ENCODE data around the gene HPCAL1.

HPCAL1 gene

DNA sequence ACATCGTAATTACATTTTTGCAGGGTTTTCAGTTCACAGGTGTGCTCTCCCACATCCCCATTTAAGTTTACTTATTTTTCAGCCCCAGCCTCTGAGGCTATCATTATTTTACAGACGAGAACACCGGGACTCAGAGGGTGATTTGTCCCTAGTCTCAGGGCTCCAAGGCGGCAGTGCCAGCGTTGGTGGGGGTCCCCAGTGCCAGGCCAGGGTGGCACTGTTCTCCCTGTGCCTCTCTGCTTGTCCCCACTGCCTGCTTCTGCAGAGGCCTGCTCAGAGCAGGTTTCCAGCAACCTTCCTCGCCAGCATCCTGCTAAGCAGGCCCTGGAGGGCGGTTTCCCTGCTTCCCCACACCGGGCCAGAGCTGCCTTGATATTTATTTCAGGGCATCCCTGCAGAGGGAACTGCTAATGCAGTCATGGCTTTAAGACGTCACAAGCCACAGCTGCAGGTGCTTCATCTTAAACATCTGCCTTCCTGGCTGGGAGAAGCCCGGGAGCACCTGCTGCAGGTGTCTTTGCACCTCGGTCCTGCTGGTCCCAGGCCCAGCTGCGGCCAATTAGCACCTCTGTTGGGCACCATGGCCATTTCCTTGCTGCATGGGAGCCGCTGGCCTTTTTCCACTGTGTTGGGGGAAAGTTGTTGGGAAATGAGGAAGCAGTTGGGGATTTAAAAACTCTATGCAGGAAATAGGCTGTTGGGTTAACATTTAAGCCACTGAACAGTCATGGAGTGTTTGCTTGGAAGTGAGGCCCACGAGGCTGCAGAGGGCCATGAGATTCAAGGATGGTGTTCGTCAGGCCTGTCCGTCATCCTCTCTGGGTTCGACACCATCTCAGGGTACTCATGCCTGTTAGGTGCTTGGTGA is 22.8 kb downstream of the HPCAL1 start:
- TF ChIP-seq, protein P1, sequence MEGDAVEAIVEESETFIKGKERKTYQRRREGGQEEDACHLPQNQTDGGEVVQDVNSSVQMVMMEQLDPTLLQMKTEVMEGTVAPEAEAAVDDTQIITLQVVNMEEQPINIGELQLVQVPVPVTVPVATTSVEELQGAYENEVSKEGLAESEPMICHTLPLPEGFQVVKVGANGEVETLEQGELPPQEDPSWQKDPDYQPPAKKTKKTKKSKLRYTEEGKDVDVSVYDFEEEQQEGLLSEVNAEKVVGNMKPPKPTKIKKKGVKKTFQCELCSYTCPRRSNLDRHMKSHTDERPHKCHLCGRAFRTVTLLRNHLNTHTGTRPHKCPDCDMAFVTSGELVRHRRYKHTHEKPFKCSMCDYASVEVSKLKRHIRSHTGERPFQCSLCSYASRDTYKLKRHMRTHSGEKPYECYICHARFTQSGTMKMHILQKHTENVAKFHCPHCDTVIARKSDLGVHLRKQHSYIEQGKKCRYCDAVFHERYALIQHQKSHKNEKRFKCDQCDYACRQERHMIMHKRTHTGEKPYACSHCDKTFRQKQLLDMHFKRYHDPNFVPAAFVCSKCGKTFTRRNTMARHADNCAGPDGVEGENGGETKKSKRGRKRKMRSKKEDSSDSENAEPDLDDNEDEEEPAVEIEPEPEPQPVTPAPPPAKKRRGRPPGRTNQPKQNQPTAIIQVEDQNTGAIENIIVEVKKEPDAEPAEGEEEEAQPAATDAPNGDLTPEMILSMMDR (IDR thresholded peaks at IDR 0.05; ENCODE audit: control extremely low read depth, extremely low read depth, low read depth, missing control alignments), result no peak
- CTCF ChIA-PET, result interaction anchor here (1.4 kb wide), 1 partner anchor 109 kb away, joined by 3 read pairs; no protein-coding TSS in a partner anchor
- no peak for DNase-seq (ENCODE audit: extremely low spot score)
- POLR2A ChIA-PET, result no interaction called here

DNA sequence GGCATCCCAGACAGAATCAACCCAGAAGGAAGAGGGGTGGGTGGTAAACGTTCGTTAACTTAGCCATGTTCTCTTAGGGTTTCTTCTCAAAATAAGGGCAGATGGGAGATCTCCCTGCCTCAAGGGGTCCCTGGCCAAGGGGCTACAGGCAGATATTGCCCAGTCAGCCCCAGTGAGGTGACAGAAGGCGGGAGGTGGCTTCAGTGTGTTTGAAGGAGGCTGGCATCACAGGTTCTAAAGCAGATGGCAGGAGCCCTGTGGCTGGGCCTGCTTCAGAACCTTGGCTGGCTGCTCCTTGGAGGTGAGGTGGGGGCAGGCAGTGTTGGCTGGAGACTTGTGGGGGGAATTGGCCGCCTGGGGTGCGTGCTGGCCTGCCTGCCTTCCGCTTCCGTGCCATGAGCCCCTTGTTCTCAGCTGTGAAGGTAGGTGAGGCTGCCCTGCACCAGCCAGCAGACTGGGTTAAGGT is 23.5 kb downstream of the HPCAL1 start:
- no peak for DNase-seq (ENCODE audit: extremely low spot score)
- ChIA-PET CTCF (interaction anchor here (1.5 to 4.2 kb wide), 2 partner anchors 22 to 83 kb away, joined by 8 to 24 read pairs; partner anchors contain the start of gene HPCAL1), POLR2A (no interaction called here)
- TF ChIP-seq, protein P1 (IDR thresholded peaks at IDR 0.05; ENCODE audit: control extremely low read depth, extremely low read depth, low read depth, missing control alignments), result no peak

DNA sequence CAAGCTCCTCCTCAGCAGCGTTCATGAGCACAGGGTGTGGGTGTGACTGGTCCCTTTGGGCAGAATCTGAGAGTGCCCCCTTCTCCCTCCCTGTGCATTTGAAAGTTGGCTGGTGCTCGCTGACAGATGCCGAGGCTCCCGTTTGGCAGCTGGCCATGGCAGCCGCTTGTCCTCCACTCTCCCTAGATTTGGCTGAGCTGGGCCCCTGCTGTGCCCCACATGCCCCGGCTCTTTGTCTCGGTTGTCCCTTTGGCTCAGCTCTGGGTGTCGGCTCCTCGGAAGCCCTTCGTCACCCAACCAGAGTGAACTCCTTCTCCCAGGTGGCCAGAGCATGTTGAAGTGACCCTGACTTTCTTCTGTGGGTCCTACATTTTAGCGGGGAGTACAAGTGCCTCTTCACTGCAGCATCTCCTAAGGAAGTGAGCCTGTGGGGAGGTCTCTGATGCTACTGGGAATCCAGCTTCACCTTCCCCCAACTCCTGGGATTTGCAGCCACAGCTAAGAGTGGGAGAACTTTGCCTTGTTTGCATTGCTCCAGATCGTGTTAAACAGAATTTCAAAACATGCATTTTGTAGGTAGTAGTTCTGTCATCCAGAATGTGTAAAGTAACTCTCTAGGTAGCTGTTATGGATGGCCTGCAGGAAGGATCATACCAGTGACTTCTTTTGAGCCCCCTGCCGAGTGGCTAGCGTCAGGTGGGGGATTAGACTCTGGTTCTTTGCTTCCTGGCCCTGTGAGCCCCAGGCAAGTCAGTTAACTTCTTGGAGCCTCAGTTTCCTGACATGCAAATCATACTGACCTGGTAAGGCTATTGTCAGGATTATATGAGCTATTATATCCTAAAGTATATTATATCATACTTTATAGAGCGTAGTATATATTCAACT is 24.2 kb downstream of the HPCAL1 start:
- TF ChIP-seq, protein P1 (IDR thresholded peaks at IDR 0.05; ENCODE audit: control extremely low read depth, extremely low read depth, low read depth, missing control alignments), result no peak
- POLR2A ChIA-PET, result no interaction called here
- CTCF ChIA-PET, result interaction anchor here (1.4 to 4.2 kb wide), 3 partner anchors 23 to 109 kb away, joined by 3 to 24 read pairs (median 8); partner anchors contain the start of gene HPCAL1
- no peak for DNase-seq (ENCODE audit: extremely low spot score)

DNA sequence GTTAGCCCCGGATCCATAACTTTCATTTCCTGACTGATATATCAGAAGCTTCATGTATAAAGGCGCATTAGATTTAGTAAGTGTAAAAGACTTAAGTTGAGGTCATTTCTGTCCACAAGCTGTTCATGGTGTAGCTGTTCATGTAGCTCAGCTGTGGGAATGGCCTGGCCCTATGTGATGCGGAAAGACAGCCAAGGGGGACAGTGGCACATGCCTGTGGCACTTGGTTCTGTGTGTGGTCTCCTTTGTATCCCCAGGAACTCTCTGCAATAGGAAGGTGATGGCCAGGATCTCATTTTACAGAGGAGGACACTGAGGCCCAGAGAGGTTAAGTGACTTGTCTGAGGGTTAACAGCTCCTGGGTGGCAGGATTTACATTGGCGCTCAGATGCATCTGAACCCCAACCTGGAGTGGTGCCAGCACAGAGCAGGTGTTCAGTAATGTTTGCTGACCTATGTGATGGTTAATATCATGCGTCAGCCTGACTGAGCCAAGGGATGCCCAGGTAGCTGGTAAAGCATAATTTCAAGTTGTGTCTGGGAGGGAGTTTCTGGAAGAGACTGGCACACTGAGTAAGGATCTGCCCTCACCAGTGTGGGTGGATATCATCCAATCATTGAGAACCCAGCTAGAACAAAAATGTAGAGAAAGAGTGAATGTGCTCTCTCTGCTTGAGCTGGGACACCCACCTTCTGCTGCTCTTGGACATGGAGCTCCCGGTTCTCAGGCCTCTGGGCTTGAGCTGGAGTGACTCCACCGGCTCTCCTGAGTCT is 25.4 kb downstream of the HPCAL1 start:
- POLR2A ChIA-PET, result no interaction called here
- TF ChIP-seq, protein P1 (IDR thresholded peaks at IDR 0.05; ENCODE audit: control extremely low read depth, extremely low read depth, low read depth, missing control alignments), result no peak
- no peak for DNase-seq (ENCODE audit: extremely low spot score)
- CTCF ChIA-PET, result interaction anchor here (1.2 to 4.2 kb wide), 4 partner anchors 10 to 108 kb away, joined by 3 to 24 read pairs (median 6); partner anchors contain the start of gene HPCAL1

DNA sequence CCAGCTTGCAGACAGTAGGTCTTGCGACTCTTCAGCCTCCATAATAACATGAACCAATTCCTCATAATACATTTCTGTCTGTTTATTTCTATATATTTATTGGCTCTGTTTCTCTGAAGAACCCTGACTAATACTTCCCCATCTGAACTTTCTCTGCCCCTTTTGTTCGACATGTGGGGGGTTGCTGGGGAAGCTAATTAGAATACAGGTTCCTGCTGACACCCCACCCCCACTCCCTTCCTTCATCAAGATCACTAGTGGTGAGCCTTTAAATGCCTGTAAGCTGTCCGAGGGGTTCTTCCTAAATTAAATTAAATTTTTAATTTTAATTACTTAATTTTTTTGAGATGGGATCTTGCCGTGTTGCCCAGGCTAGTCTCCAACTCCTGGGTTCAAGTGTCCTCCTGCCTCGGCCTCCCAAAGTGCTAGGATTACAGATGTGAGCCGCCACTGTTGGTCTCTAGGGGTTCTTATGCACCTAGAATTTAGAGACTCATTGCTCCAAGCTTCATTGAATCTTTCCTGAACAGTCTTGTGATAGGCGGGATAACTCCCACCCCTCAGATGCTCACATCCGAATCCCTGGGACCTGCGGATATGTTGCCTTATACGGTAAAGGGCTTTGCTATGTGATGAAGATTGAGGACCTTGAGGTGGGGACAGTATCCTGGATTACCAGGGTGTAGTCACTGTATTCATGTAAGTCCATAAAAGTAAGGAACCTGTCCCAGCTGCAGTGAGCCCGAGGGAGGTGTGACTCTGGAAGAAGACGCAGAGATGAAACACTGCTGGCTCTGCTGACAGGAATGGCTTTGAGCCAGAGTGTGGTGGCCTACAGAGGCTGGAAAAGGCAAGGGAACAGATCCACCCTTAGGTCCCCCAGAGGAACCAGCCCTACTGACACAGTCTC is 26.2 kb downstream of the HPCAL1 start:
- ChIA-PET CTCF (interaction anchor here (1.2 to 4.2 kb wide), 2 partner anchors 11 to 80 kb away, joined by 3 to 24 read pairs; no protein-coding TSS in a partner anchor), POLR2A (interaction anchor here (0.7 kb wide), 1 partner anchor 26 kb away, joined by 3 read pairs; the partner anchor contains the start of gene HPCAL1)
- TF ChIP-seq, protein P1 (IDR thresholded peaks at IDR 0.05; ENCODE audit: control extremely low read depth, extremely low read depth, low read depth, missing control alignments), result no peak
- no peak for DNase-seq (ENCODE audit: extremely low spot score)

All from GM10248 (cell line).